Common myeloid progenitor, CD34-positive (primary cell): Measurements from ENCODE around the gene TOP2A.
A peak's percentile ranks its signal among the peaks of the same experiment; 100 is the strongest.

Experiments
- CTCF ChIA-PET: fragments of 350-600 bp; sonication (Branson Sonifier 250); formaldehyde crosslinking; loops from one replicate; lab custom pipeline; 2021; ENCODE audit warnings: antibody characterized with exemption; lab: Charles Lee
- POLR2A ChIA-PET: fragments of 350-600 bp; sonication (Branson Sonifier 250); formaldehyde crosslinking; loops from one replicate; lab custom pipeline; 2021; ENCODE audit warnings: antibody characterized with exemption; lab: Charles Lee
- DNase-seq, 3 donors: peaks; one replicate each; pipeline versions ENCODE4 v3.0.0 to v3.0.0-alpha.2; 2013
- H3K27ac ChIP-seq, 2 experiments: 1 replicate in 1 of 2; 2 replicates in 1 of 2; pipeline ENCODE4 v1.7.0; 2013; ENCODE audit warnings: inconsistent platforms in 2 of 2, low read length in 2 of 2, mild to moderate bottlenecking in 2 of 2, low read depth in 1 of 2, moderate library complexity in 1 of 2; ENCODE audit not compliant: severe bottlenecking in 2 of 2, insufficient read depth in 1 of 2, poor library complexity in 1 of 2
- H3K27me3 ChIP-seq, 5 experiments: replicated peaks in 2 of 5; 1 replicate in 3 of 5; 2 replicates in 2 of 5; pipeline versions ENCODE4 v1.6.1 to v1.7.0; 2013; ENCODE audit warnings: low read length in 4 of 5, mild to moderate bottlenecking in 2 of 5, moderate library complexity in 2 of 5, inconsistent platforms in 1 of 5; ENCODE audit not compliant: insufficient read depth in 5 of 5, control insufficient read depth in 4 of 5
- H3K36me3 ChIP-seq, 4 experiments: 1 replicate in 2 of 4; 2 replicates in 2 of 4; pipeline versions ENCODE4 v1.6.1 to v1.7.0; 2013; ENCODE audit warnings: low read length in 3 of 4, control low read depth in 1 of 4, mild to moderate bottlenecking in 1 of 4; ENCODE audit not compliant: control insufficient read depth in 4 of 4, insufficient read depth in 4 of 4
- H3K4me1 ChIP-seq, 4 experiments: 1 replicate in 3 of 4; 2 replicates in 1 of 4; pipeline versions ENCODE4 v1.6.1 to v1.7.1; 2013; ENCODE audit warnings: low read length in 3 of 4, mild to moderate bottlenecking in 3 of 4, control low read depth in 1 of 4, inconsistent platforms in 1 of 4, moderate library complexity in 1 of 4; ENCODE audit not compliant: control insufficient read depth in 4 of 4, insufficient read depth in 4 of 4; ENCODE audit errors: control extremely low read depth in 1 of 4
- H3K4me3 ChIP-seq, 7 experiments: 1 replicate in 4 of 7; 2 replicates in 3 of 7; pipeline versions ENCODE4 v1.5.1 to v1.7.0; 2013; ENCODE audit warnings: mild to moderate bottlenecking in 7 of 7, low read length in 6 of 7, moderate library complexity in 6 of 7, inconsistent platforms in 2 of 7, low read depth in 2 of 7, control low read depth in 1 of 7; ENCODE audit not compliant: insufficient read depth in 4 of 7, control insufficient read depth in 1 of 7; ENCODE audit errors: extremely low read depth in 1 of 7
- H3K9me3 ChIP-seq, 5 experiments: 1 replicate in 4 of 5; 2 replicates in 1 of 5; pipeline versions ENCODE4 v1.6.1 to v1.7.1; 2013; ENCODE audit warnings: low read length in 4 of 5, mild to moderate bottlenecking in 2 of 5, inconsistent platforms in 1 of 5, low read depth in 1 of 5, moderate library complexity in 1 of 5; ENCODE audit not compliant: control insufficient read depth in 4 of 5, insufficient read depth in 2 of 5; ENCODE audit errors: control extremely low read depth in 1 of 5
- WGBS: methylation state at CpG from one replicate; pipeline ENCODE4 v1.1.5; 2013; ENCODE audit not compliant: insufficient coverage; 5-methylcytosine and 5-hydroxymethylcytosine counted together

The TOP2A gene

GRCh38 chr17:40340327-40340726 is 77.4 kb downstream of the TOP2A start:
- no peak for DNase-seq
- POLR2A ChIA-PET, result interaction anchor here (0.9 to 8.3 kb wide), 2 partner anchors 15 to 19 kb away, joined by 4 to 195 read pairs; no protein-coding TSS in a partner anchor
- H3K4me3 ChIP-seq, result peak overlapping the region in 1 of 7 experiments; percentile 80
- H3K36me3 ChIP-seq, result peaks cover 0 to 14% (median 3%) of the 10 kb centered on the region in 4 experiments
- CTCF ChIA-PET, result interaction anchor here (2.1 to 32.6 kb wide), 3 partner anchors 13 to 28 kb away, joined by 7 to 1388 read pairs (median 90); partner anchors contain the start of genes CDC6 and RARA
- no peak overlapping the region for H3K27ac ChIP-seq
- H3K4me1 ChIP-seq, result peaks cover 26 to 92% (median 79%) of the 10 kb centered on the region in 4 experiments
- WGBS, result no CpG with 5 or more reads among the region's 1 CpG
- no peaks in the 10 kb centered on the region for H3K27me3 ChIP-seq
- H3K9me3 ChIP-seq, result no peaks in the 10 kb centered on the region

- no peaks in the 10 kb centered on the region for H3K9me3 ChIP-seq
- peak in 2 of 3 donors; percentile 83 to 90 for DNase-seq
- WGBS, result 35% methylated on average over 5 of the region's 13 CpGs
- ChIA-PET POLR2A (interaction anchor here (0.8 to 8.3 kb wide), 4 partner anchors 9 to 31 kb away, joined by 3 to 195 read pairs (median 4); partner anchors contain the start of gene RARA), CTCF (interaction anchor here (0.6 to 32.6 kb wide), 7 partner anchors 10 to 137 kb away, joined by 3 to 1388 read pairs (median 6); partner anchors contain the start of genes CDC6 and RARA)
- peaks cover 0 to 25% (median 3%) of the 10 kb centered on the region in 4 experiments for H3K36me3 ChIP-seq
- H3K4me3 ChIP-seq, result peak overlapping the region in 3 of 7 experiments; percentile 28 to 50 (median 40)
- no peaks in the 10 kb centered on the region for H3K27me3 ChIP-seq
- peak overlapping the region in 1 of 2 experiments; percentile 70 for H3K27ac ChIP-seq
- peaks cover 21 to 91% (median 76%) of the 10 kb centered on the region in 4 experiments for H3K4me1 ChIP-seq
Measured at GRCh38 chr17:40338941-40339649, 78.6 kb downstream of the TOP2A start.
